GM13977 (cell line): ENCODE results near the gene KCNK3.

Source experiments
- DNase-seq: peaks from one replicate; pipeline ENCODE4 v3.0.0; 2012; ENCODE audit warnings: low spot score
- CTCF ChIP-seq: IDR thresholded peaks from 2 replicates; pipeline ENCODE4 v1.5.1; 2012; ENCODE audit warnings: mild to moderate bottlenecking, control low read depth; ENCODE audit not compliant: insufficient read depth; ENCODE audit errors: extremely low read depth, missing control alignments
- in situ Hi-C: fragments of 300-500 bp; cut with MboI; formaldehyde crosslinking; loops from one replicate; pipeline ENCODE4 v1.12.0; 2022; ENCODE audit warnings: low sequenced_read_pairs, low pct_unique_long_range_greater_than_20kb, mixed read lengths, inconsistent platforms; ENCODE audit not compliant: unreplicated experiment

The KCNK3 gene

GRCh38 chr2:26780203-26780760 is 87.8 kb downstream of the KCNK3 start:
- DNase-seq, result no peak
- in situ Hi-C loops, result no loop called here
- no peak for TF ChIP-seq CTCF
